Urothelium cell line (cell line): ENCODE measurements around the gene FN3KRP.

Experiments
- DNase-seq: peaks from one replicate; pipeline ENCODE4 v3.0.0; 2011; ENCODE audit warnings: low spot score, mixed read lengths
- FAIRE-seq: peaks from 2 replicates; lab custom pipeline; 2011; peaks lifted over from hg19 to GRCh38; lab: Jason Lieb, UNC

FN3KRP gene, protein sequence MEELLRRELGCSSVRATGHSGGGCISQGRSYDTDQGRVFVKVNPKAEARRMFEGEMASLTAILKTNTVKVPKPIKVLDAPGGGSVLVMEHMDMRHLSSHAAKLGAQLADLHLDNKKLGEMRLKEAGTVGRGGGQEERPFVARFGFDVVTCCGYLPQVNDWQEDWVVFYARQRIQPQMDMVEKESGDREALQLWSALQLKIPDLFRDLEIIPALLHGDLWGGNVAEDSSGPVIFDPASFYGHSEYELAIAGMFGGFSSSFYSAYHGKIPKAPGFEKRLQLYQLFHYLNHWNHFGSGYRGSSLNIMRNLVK

DNA sequence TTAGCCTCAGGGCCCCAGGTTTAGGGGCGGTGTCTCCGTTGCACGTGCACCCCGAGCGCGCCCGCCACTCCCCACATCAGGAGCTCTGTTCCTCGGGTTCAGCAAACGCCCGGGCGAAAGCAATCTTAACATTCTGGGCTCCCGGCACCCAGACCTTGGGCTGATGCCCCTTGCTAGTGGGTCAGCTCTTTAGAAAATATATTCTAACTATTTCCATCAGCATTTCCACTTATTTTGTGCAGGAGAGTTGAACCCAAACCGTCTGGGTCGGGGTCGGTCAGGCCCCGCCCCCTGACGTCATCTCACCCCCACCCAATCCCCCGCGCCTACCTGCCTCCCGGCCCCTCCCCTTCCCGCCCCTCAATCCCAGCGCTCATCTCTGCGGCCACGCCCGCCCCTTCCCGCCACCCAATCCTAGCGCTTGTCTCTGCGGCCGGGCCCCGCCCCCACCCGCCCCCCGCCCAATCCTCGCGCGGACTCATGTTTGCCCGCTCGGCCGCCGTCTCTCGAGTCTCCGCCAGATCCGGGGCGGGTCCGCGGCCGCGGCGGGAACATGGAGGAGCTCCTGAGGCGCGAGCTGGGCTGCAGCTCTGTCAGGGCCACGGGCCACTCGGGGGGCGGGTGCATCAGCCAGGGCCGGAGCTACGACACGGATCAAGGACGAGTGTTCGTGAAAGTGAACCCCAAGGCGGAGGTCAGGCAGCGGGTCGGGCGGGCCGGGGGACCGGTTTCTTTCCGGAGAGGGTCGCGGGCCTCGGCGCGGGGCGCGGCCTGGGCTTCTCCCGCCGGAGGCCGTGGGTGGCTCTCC lies at the start of gene FN3KRP:
Gene FN3KRP (plus strand): TSS at position 504 of the 808 bp plus-strand sequence. CDS start 50 bp downstream, at position 554.
- DNase-seq (peak; percentile 100), FAIRE-seq (peak; percentile 89)

DNA sequence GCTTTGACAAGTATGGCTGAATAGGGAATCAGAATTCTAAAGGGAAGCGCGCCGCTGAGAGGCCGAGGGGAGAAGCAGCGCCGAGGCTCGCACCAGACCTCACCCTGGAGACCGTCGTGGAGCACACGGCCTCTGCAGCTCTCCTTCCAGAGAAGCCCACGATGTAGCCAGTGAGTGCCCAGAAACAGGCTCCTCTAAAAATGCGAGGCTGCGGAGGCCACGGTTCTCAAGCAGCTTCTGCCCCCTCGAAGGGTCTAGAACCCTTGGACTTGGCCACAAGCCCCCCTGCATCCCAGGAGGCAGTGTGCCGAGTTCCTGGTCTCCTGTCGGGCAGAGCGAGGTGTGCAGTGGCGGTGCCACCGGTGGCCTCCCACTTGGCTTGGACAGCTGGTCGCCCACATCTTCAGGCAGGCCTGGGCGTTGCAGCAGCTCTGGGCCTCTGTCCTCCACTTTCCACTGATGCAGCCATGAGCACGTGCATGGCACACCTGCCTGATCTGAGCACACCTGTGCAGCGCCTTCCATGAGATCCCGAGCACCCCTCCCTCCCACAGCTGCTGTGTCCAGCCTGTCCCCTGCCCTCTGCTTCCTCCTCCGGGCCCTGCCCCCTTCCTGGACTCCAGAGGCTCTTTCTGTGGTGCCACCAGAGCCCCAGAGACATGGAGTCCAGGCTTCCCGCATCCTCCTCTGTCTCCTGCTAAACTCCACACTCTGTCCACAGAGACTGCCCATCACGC lies 49.4 kb upstream of the FN3KRP start:
- DNase-seq (no peak), FAIRE-seq (no peak)

DNA sequence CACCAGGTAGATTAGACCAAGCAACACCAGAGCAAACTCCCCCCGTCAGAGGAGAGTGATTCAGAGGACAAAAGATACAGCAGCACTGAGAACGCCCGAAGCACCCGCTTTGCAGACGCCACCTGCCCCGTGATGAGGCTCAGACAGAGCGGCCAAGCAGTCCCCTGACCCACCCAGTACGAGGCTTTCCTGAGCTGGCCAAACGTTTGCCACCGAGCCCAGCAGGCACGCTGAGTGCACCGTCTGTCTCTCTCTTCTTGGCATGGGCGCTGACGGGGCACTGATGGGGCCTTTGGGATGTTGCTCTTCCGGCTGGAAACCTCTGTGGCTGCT lies 48.9 kb upstream of the FN3KRP start:
- peak; percentile 9 for FAIRE-seq
- DNase-seq: no peak

DNA sequence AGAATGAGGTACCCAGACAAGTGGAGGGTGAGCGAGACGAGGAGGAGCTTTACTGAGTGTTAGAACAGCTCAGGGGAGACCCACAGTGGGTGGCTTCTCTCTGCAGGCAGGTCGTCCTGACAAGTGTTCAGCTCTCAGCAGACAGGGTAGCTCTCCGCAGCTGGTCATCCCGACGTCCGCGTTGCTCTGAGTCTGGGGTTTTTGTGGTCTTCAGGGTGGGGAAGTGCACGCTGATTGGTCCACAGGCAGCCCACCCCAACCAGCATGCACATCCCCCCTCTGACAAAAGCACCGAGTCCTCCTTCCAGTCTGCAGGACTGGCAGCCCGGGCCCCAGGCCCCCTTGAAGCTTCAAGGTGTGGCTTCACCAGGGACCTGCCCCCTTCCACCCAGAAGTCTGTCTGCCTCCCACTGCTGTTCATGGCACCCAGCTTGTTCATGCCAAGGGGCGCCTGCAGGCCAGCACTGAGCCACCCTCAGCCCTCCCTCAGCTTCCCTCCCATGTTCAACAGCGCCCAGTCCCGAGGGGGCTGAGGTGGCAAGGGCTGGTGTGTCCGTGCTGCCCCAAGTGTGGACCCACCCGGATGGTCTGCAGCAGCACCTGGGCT lies 48.4 kb upstream of the FN3KRP start:
- DNase-seq: no peak
- no peak for FAIRE-seq

DNA sequence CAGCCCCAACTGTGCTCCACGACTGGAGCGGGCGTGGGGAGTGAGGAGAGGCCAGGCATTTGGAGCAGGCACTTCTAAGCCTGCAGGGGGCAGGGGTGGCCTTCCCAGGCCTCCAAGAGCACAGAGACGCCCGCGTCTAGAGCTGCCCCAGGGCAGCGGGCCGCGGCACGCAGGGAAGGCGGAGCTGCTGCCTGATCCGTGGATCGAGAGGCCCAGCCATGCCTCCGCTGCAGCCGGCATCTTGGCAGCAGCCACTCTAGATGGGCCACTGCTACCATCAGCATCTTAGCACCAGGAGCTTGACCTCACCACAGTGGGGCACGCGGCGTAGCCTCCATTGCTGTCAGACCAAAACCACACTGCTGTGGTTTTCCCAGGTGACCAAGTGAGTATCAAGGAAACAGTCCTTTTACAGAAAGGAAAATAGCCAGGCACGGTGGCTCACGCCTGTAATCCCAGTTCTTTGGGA lies 47.8 kb upstream of the FN3KRP start:
- FAIRE-seq: peak; percentile 98

DNA sequence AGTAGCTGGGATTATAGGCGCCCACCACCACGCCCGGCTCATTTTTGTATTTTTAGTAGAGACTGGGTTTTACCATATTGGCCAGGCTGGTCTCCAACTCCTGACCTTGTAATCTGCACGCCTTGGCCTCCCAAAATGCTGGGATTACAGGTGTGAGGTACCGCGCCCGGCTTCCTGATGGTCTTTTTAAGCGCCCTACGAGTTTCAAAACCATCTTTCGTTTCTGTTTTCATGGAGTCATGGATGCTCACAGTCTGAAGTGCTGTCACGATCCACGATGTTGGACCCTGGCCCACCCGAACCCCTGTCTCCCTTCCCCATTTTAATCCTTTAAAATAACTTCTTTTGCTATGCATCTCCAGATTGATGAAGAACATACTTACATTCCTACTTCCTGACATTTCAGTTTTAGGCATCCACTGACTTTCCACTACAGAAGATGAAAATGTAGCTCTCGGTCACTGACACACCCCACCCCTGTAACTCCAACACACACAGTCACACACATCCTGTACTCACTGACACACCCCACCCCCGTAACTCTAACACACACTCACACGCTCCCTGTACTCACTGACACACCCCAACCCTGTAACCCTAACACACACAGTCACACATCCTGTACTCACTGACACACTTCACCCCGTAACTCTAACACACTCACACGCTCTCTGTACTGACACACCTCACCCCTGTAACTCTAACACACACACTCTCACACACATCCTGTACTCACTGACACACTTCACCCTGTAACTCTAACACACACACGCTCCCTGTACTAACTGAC lies 45.6 kb upstream of the FN3KRP start:
- FAIRE-seq (no peak), DNase-seq (no peak)

More for the DNA sequence above, 47.8 kb upstream of the FN3KRP start:
- peak; percentile 91 for DNase-seq

DNA sequence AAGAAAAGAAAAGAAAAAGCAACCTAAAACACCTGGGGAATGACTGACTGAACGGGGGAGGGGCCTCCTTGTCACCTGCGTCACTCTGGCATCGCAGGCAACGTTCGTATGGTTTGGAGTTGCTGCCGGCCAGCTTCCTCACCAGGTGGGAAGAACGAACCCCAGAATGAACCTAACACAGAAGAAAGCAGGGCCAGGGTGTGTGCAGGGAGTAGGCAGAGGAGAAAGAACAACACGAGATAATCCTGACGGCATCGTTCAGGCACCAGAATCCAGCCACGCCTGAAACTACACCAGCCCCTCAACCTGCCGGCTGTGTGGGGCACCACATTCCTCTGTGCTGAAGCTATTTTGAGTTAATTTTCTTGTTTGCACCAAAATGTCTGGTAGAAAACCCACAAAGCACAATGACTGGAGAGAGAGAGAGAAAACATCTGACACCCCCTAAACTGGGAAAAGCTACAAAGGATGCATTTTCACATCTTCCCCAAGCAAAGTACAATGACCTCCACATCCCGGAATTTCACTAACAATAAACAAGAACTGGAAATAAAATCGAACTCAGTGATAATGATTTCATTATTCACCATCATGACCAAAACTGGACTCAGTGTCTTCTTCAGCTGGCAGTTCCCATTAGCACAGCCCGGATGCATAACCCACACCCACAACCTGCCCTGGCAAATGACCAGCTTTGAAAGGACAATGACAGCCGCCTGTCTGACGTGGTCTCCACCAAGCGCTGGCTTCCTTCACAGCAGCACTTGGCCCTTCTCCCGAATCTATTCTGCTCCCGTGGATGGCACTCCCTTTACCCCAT lies 41.6 kb upstream of the FN3KRP start:
- FAIRE-seq: no peak
- DNase-seq: no peak

DNA sequence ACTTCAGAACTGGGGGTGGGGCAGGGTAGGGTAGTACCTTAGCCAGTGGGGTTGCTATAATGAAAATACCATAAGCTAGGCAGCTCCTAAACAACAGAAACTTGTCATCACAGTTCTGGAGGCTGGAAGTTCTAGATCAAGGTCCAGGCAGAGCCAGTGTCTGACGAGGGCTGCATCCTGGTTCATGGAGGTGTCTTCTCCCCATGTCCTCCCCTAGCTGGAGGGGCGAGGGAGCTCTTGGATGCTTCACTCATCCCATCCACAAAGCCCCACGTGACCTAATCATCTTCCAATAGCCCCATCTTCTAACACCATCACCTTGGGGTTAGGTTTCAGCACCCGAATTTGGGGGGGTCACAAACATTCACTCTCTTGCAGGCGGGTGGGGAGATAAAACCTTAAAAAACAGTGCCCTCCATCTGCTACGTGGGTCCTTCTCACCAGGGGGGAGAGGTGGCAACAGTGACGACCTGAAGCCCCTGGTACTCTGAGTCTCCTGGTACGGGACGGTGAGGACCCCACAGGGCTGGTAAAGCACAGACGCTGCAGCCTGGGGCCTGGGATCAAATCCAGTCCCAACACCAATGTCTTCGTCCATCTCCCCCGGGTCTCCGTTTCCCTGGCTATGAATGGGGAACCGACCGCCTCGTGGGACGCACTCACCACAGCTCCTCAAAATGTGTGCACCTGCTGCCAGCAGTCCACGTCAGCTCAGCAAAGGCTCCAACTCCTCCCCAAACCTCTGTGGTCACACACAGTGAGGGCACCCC lies 40.8 kb upstream of the FN3KRP start:
- no peak for FAIRE-seq

DNA sequence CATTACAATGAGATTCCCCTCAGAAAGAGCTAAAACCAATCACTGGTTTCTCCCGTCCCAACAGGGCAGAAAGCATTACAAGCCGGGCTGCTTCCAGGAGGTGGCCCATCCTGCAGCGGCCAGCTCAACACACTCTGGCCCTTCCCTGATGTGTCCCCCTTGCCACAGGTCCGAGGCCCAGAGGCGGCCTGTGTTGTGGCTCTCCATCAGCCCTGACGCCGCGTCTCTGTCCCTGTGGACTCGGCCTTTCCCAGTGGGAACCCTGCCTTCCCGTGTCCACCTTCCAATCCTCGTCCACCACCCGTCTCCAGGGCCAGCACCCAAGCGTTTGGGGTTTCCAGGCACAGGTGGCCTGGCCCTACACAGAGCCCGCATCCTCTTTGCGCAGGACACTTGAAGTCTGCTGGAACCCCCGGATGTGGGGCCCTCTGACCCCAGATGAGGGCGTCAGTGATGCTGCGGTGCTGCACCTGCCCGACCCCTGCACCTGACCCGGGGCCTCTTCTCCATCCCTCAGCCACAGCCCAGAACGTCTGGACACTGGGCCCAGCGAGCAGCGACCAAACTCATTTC lies 39.1 kb upstream of the FN3KRP start:
- FAIRE-seq (no peak), DNase-seq (no peak)

More for the DNA sequence above, 40.8 kb upstream of the FN3KRP start:
- DNase-seq: no peak

DNA sequence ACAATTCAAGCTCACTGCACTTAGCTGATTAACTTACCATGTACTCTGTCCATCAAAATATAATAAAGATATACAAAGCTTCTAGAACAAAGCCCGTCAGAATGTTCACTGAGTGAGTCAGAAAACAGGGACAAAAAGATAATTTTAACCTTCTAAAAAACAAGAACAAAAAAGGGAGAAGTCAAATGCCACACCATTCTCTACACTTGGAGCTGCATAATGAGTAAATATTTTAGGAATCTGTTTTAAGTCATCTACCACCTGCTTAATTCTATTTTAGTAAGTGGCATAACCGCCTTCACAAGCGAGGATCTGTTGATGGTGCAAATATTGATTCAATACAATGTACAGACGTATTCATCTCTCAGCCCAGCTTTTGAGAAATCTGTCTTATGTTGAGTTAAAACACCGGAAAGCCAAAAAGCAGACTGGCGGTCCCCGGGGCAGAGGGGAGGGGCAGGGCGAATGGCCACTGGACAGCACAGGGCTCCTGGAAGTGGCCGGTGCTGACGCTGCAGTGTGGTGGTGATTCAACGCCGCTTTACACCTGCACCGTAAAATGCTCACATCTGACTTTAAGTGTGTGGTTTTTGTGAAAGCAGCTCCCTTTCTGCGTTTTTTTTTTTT lies 38.1 kb upstream of the FN3KRP start:
- DNase-seq (no peak), FAIRE-seq (no peak)

DNA sequence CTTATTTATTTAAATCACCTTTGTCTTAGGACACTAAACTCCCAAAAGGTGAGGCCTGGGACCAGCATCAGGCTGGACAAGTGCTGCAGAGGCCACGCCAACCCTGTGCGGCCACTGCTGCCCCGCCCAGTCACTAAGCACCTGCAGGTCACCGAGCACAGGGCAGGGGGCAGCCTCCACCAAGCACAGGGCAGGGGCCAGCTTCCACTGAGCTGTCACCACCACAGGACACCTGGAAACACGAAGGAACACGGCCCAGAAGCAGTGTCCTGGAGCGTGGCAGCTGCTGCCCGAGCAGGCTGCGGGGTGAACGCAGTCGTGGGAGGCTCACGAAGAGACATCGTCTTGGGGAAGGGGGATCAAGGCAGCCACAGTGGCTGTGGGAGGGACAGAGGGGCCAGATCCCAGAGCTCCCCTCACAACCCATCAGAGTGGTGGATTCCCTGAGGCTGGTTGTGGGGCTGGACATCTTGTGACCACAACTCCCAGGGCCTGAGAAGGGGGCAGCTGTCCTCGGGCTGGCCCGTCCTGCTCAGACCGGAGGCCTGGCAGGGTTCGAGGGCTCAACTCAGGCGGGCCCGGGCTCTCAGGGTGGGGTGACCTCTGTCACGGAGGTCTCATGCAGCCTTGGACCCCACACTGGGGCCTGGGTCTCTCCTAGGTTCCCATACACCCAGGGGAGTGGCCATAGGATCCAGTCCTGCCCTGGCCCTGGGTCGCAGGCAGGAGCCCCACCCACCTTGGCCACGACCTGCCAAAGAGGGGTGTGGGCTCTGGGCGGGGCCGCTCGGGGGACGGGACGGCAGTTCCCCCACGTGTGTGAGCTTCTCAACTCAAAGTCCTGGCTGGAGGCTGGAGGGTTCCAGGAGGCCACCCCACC lies 36.7 kb upstream of the FN3KRP start:
- FAIRE-seq (no peak), DNase-seq (no peak)

DNA sequence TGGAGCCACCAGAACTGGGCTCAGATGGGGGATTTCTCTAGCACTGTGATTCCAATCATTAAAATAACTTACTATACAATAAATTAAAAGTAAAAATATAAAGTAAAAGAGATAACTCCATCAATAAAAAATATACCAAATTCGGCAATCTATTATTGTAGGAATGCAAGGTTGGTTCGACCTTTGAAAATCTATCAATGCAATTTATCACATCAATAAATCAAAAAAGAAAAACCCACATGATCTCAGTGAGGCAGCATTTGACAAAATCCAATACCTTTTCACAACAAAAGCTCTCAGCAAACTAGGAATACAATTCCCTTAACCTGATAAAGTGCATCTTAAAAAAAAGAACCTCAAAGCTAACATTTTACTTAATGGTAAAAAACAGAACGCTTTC lies 35.0 kb upstream of the FN3KRP start:
- FAIRE-seq (no peak), DNase-seq (no peak)

DNA sequence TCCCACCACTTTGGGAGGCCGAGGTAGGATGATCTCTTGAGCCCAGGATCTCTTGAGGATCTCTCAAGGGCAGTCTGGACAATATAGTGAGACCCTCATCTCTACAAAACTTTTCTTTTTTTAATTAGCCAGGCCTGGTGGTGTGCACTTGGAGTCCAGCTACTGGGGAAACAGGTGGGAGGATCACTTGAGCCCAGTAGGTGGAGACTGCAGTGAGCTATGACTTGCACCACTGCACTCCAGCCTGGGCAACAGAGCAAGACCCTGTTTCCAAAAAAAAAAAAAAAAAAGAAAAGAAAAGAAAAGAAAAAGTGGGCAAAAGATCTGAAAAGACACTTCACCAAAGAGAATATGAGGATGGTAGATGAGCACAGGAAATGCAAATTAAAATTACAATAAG lies 33.0 kb upstream of the FN3KRP start:
- FAIRE-seq (no peak), DNase-seq (no peak)

DNA sequence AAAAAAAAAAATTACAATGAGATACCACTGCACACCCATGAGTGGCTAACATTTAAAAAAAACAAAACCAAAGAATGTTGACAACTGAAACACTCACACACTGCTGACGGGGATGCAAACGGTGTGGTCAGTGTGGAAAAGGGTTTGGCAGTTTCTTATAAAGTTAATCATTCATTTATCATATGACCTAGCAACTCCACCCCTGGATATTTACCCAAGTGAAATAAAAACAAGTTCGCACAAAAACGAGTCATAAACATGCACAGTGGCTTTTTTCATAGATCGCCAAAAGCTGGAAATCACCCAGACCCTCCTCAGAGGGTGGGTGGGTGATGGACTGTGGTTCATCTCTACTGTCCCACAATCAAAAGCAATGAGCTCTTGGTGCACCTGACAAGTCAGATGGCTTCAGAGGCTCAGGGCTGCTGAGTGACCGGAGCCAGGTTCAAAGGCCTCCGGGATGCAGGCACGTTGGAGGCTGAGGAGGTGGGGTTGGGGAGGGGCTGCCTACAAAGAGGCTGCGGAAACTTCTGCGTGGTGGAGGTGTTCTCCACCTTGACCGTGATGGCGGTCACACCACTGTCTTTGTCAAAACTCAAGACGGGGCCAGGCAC lies 32.2 kb upstream of the FN3KRP start:
- FAIRE-seq (no peak), DNase-seq (no peak)

DNA sequence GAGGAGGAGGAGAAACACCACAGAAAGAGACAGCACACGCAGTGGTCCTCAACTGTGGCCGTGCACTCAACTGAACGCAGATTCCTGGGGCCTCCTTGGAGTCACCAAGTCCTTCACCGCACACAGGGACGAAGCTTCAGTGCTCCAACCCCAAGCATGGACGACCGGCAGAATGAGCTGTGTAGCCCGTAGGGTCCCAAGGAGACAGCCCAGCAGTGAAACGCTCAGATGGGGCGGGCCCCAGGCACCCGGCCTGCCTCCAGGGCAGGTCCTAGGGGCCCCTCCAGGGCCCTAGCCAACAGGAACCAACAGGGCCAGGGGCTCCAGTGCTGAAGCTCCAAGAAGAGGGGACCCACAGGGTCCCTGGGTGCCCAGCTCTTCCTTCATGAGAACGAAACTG lies 31.2 kb upstream of the FN3KRP start:
- no peak for DNase-seq

More for the DNA sequence above, 31.2 kb upstream of the FN3KRP start:
- no peak for FAIRE-seq
